ENCODE measurements around the gene KCNT1. TPM values are rescaled to one million over a fixed set of nuclear protein-coding genes. Genes with fewer than 3 reads are reported as not detected.

KCNT1 gene
- total RNA-seq, 1 donor from 2014 or later: not detected

GRCh38 chr9:135792268-135793128 is 90.5 kb downstream of the KCNT1 start:
- H3K36me3 ChIP-seq (ENCODE audit: control insufficient read depth, insufficient read depth, low read length): no peaks in the 10 kb centered on the region
- FAIRE-seq (no peak), DNase-seq (ENCODE audit: low read depth) (no peak)
- no peak for TF ChIP-seq CTCF (IDR thresholded peaks at IDR 0.05; ENCODE audit: insufficient read depth, low read length, severe bottlenecking)
- no peak overlapping the region for H3K4me3 ChIP-seq (ENCODE audit: low read depth, low read length)
- no peaks in the 10 kb centered on the region for H3K27me3 ChIP-seq (ENCODE audit: control insufficient read depth, insufficient read depth, low read length)

GRCh38 chr9:135793221-135794056 is 91.5 kb downstream of the KCNT1 start:
- no peaks in the 10 kb centered on the region for H3K27me3 ChIP-seq (ENCODE audit: control insufficient read depth, insufficient read depth, low read length)
- no peaks in the 10 kb centered on the region for H3K36me3 ChIP-seq (ENCODE audit: control insufficient read depth, insufficient read depth, low read length)
- TF ChIP-seq CTCF (IDR thresholded peaks at IDR 0.05; ENCODE audit: insufficient read depth, low read length, severe bottlenecking): no peak
- DNase-seq (ENCODE audit: low read depth) (no peak), FAIRE-seq (no peak)
- H3K4me3 ChIP-seq (ENCODE audit: low read depth, low read length): no peak overlapping the region

- no peak for TF ChIP-seq CTCF (IDR thresholded peaks at IDR 0.05; ENCODE audit: insufficient read depth, low read length, severe bottlenecking)
- H3K4me3 ChIP-seq (ENCODE audit: low read depth, low read length): no peak overlapping the region
- no peak for FAIRE-seq
- H3K27me3 ChIP-seq (ENCODE audit: control insufficient read depth, insufficient read depth, low read length): no peaks in the 10 kb centered on the region
- no peaks in the 10 kb centered on the region for H3K36me3 ChIP-seq (ENCODE audit: control insufficient read depth, insufficient read depth, low read length)
- no peak for DNase-seq (ENCODE audit: low read depth)
These were observed 92.0 kb downstream of the KCNT1 start for GRCh38 chr9:135794057-135794335.

GRCh38 chr9:135794361-135794885 is 92.4 kb downstream of the KCNT1 start:
- Histone ChIP-seq H3K27me3 (ENCODE audit: control insufficient read depth, insufficient read depth, low read length) (no peaks in the 10 kb centered on the region), H3K36me3 (ENCODE audit: control insufficient read depth, insufficient read depth, low read length) (no peaks in the 10 kb centered on the region), H3K4me3 (ENCODE audit: low read depth, low read length) (no peak overlapping the region)
- no peak for TF ChIP-seq CTCF (IDR thresholded peaks at IDR 0.05; ENCODE audit: insufficient read depth, low read length, severe bottlenecking)
- DNase-seq (ENCODE audit: low read depth): no peak
- FAIRE-seq: no peak

- Histone ChIP-seq H3K36me3 (ENCODE audit: control insufficient read depth, insufficient read depth, low read length) (no peaks in the 10 kb centered on the region), H3K27me3 (ENCODE audit: control insufficient read depth, insufficient read depth, low read length) (no peaks in the 10 kb centered on the region), H3K4me3 (ENCODE audit: low read depth, low read length) (no peak overlapping the region)
- no peak for DNase-seq (ENCODE audit: low read depth)
- no peak for FAIRE-seq
- TF ChIP-seq CTCF (IDR thresholded peaks at IDR 0.05; ENCODE audit: insufficient read depth, low read length, severe bottlenecking): no peak
These were observed 93.4 kb downstream of the KCNT1 start for GRCh38 chr9:135795391-135795790.

Data from bronchial epithelial cell (primary cell).